Measurements from ENCODE around the gene OR2D3. TPM values are rescaled to one million over a fixed set of nuclear protein-coding genes. Genes with fewer than 3 reads are reported as not detected.

Gene OR2D3, protein sequence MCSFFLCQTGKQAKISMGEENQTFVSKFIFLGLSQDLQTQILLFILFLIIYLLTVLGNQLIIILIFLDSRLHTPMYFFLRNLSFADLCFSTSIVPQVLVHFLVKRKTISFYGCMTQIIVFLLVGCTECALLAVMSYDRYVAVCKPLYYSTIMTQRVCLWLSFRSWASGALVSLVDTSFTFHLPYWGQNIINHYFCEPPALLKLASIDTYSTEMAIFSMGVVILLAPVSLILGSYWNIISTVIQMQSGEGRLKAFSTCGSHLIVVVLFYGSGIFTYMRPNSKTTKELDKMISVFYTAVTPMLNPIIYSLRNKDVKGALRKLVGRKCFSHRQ
- not detected in 2 replicates for total RNA-seq (2012; rRNA removed)
- polyA plus RNA-seq (2012; rRNA removed): not detected in 2 replicates
- not detected in 2 replicates for polyA plus RNA-seq (2012; cell fraction: cytosol; rRNA removed)
- polyA plus RNA-seq (2012; cell fraction: nucleus; rRNA removed; ENCODE audit: low replicate concordance): not detected in 2 replicates
- Bru-seq, nascent RNA: not detected
- BruChase-seq, experiment 1, labeled RNA remaining after a 6-hour chase: not detected
- not detected for BruChase-seq, experiment 2, labeled RNA remaining after a 2-hour chase
- long read RNA-seq: 0 reads

DNA sequence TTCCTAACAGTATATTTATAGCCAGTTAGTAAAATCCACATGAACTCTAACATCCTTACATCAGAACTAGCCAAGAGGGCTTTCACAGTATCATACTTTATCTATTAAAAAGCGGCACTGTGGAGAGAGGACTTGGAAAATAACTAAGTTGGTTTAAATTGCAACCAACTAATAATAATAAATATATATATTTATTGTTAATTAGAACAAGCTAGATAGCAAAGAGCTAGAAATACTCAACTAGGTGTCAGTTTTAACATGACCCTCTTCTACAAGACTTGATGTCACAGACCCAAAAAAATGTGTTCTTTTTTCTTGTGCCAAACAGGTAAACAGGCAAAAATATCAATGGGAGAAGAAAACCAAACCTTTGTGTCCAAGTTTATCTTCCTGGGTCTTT, at the start of gene OR2D3:
Gene OR2D3 (plus strand): TSS at position 301 of the 400 bp plus-strand sequence. CDS start 0 bp downstream, at position 301.
- no peak within 1 kb of the TSS for H4K5ac ChIP-seq (ENCODE audit: low read depth, low read length)
- no peaks in the 10 kb centered on the region for H3K9me1 ChIP-seq (ENCODE audit: insufficient read depth, low read length)
- no peak within 1 kb of the TSS for H2BK120ac ChIP-seq (ENCODE audit: low read depth, low read length)
- in situ Hi-C loops (cut with MboI; ENCODE audit: low sequenced_read_pairs): no loop called here
- H3K4me3 ChIP-seq (ENCODE audit: insufficient read depth, low read depth, low read length): no peak within 1 kb of the TSS
- H3K27me3 ChIP-seq (ENCODE audit: control insufficient read depth, insufficient read depth, low read length): no peaks in the 10 kb centered on the region
- H3K14ac ChIP-seq (replicated peaks; ENCODE audit: low read depth, low read length): no peak within 1 kb of the TSS
- CTCF ChIA-PET: no interaction called here
- ATAC-seq (ENCODE audit: low read depth): no peak
- no CpG with 5 or more reads among the region's 1 CpG for WGBS, 2 experiments (ENCODE audit: extremely low coverage in 2 of 2, insufficient read length in 1 of 2)
- no peak within 1 kb of the TSS for H4K91ac ChIP-seq (ENCODE audit: insufficient read depth, low read depth, low read length)
- H3K9me3 ChIP-seq (ENCODE audit: control insufficient read depth, insufficient read depth, low read length): no peaks in the 10 kb centered on the region
- no peak within 1 kb of the TSS for H2BK15ac ChIP-seq (ENCODE audit: low read depth, low read length)
- no peak for TF ChIP-seq SMC3 (IDR thresholded peaks at IDR 0.05; ENCODE audit: low read depth, low read length)
- no peak for TF ChIP-seq FOS (IDR thresholded peaks at IDR 0.05; ENCODE audit: low read depth, low read length)
- no peak for TF ChIP-seq RFX5 (IDR thresholded peaks at IDR 0.05; ENCODE audit: low read depth, low read length)
- TF ChIP-seq CEBPB (IDR thresholded peaks at IDR 0.05; ENCODE audit: low read depth, low read length): no peak
- no peak for TF ChIP-seq BHLHE40 (IDR thresholded peaks at IDR 0.05; ENCODE audit: low read depth, low read length)
- no peak for TF ChIP-seq RCOR1 (IDR thresholded peaks at IDR 0.05; ENCODE audit: insufficient replicate concordance, low read length)
- TF ChIP-seq MAFK (IDR thresholded peaks at IDR 0.05; ENCODE audit: low read depth, low read length): no peak
- TF ChIP-seq, protein P1, sequence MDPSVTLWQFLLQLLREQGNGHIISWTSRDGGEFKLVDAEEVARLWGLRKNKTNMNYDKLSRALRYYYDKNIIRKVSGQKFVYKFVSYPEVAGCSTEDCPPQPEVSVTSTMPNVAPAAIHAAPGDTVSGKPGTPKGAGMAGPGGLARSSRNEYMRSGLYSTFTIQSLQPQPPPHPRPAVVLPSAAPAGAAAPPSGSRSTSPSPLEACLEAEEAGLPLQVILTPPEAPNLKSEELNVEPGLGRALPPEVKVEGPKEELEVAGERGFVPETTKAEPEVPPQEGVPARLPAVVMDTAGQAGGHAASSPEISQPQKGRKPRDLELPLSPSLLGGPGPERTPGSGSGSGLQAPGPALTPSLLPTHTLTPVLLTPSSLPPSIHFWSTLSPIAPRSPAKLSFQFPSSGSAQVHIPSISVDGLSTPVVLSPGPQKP (IDR thresholded peaks at IDR 0.05; ENCODE audit: borderline replicate concordance, low read depth, low read length): no peak
- TF ChIP-seq, protein P2, sequence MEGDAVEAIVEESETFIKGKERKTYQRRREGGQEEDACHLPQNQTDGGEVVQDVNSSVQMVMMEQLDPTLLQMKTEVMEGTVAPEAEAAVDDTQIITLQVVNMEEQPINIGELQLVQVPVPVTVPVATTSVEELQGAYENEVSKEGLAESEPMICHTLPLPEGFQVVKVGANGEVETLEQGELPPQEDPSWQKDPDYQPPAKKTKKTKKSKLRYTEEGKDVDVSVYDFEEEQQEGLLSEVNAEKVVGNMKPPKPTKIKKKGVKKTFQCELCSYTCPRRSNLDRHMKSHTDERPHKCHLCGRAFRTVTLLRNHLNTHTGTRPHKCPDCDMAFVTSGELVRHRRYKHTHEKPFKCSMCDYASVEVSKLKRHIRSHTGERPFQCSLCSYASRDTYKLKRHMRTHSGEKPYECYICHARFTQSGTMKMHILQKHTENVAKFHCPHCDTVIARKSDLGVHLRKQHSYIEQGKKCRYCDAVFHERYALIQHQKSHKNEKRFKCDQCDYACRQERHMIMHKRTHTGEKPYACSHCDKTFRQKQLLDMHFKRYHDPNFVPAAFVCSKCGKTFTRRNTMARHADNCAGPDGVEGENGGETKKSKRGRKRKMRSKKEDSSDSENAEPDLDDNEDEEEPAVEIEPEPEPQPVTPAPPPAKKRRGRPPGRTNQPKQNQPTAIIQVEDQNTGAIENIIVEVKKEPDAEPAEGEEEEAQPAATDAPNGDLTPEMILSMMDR (conservative IDR thresholded peaks at IDR 0.05; ENCODE audit: low read depth, low read length): no peak
- TF ChIP-seq RAD21 (IDR thresholded peaks at IDR 0.05; ENCODE audit: low read length): no peak
- TF ChIP-seq POLR2A (IDR thresholded peaks at IDR 0.05; ENCODE audit: low read depth, low read length): no peak
- no peaks in the 10 kb centered on the region for H3K36me3 ChIP-seq (ENCODE audit: control insufficient read depth, insufficient read depth, low read length)
- no peaks in the 10 kb centered on the region for H3K79me1 ChIP-seq (ENCODE audit: low read depth in 1 of 2, low read length in 2 of 2)
- no peak within 1 kb of the TSS for H2AK5ac ChIP-seq (ENCODE audit: low read depth, low read length)
- H3K4ac ChIP-seq (ENCODE audit: low read depth, low read length): no peak within 1 kb of the TSS
- H2BK5ac ChIP-seq (ENCODE audit: low read depth, low read length, poor library complexity, severe bottlenecking): no peak within 1 kb of the TSS
- no peak within 1 kb of the TSS for H2AFZ ChIP-seq (replicated peaks; ENCODE audit: low read length, poor library complexity)
- H3K4me2 ChIP-seq (ENCODE audit: low read depth, low read length): no peak within 1 kb of the TSS
- dilution Hi-C loops (cut with HindIII; ENCODE audit: low sequenced_read_pairs, unreplicated experiment): no loop called here
- no peak within 1 kb of the TSS for H3K18ac ChIP-seq (ENCODE audit: low read depth, low read length)
- no TSS peak for BruUV-seq (replicated peaks)
- H3K56ac ChIP-seq (ENCODE audit: extremely low read depth, insufficient read depth, low read length): no peak within 1 kb of the TSS
- H3K9ac ChIP-seq (ENCODE audit: low read depth, low read length): no peak within 1 kb of the TSS
- H3K27ac ChIP-seq (ENCODE audit: insufficient read depth, low read length): no peak within 1 kb of the TSS
- no peak within 1 kb of the TSS for H3K23ac ChIP-seq (ENCODE audit: low read depth, low read length)
- intact Hi-C loops (cut with micrococcal nuclease): no loop called here
- POLR2A ChIA-PET (ENCODE audit: unreplicated experiment): no interaction called here
- H4K20me1 ChIP-seq (ENCODE audit: insufficient read depth, low read length): no peaks in the 10 kb centered on the region
- H2BK20ac ChIP-seq (ENCODE audit: low read depth, low read length): no peak within 1 kb of the TSS
- DNase-seq: no peak
- no peaks in the 10 kb centered on the region for H3K4me1 ChIP-seq (ENCODE audit: control insufficient read depth, insufficient read depth, low read length)
- H2AK9ac ChIP-seq (replicated peaks; ENCODE audit: low read depth, low read length, poor library complexity): no peak within 1 kb of the TSS
- no peak within 1 kb of the TSS for H4K8ac ChIP-seq (ENCODE audit: low read depth in 2 of 2, low read length in 2 of 2)

Measured in IMR-90 (cell line).